ENCODE measurements around the gene GGA1.

DNA sequence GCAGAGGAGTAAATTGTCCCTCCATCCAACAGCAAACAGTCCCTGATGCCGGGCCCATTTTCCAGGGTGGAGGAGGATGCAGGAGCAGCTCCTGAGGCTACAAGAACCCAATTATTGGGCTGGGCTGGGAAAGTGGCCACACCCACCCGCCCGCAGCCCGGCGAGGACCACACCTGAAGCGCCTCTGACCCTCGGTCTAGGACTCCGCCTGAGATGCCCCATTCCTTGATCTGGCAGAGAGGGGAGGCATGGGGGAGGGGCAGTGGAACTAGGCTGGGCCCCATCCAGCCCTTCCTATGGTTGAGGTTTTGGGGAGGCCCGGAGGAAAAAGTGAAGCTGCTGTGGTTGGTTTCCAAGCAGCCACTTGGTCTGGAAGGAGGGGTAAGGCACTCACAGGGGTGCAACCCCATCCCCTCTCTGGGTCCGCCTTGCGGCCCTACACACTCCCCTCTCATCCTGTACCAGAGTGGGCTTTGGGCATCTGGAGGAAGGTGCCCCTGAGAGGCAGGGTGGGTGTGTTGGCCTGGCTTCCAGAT, 64.4 kb downstream of the GGA1 start:
- no peak for TF ChIP-seq CTCF (IDR thresholded peaks at IDR 0.05; ENCODE audit: low read depth, low read length)
- TF ChIP-seq POLR2A (IDR thresholded peaks at IDR 0.05; ENCODE audit: extremely low read depth, insufficient read length), result no peak
- TF ChIP-seq MYC (IDR thresholded peaks at IDR 0.05; ENCODE audit: low read depth, low read length), result no peak
- no peak for TF ChIP-seq MAX (IDR thresholded peaks at IDR 0.05; ENCODE audit: low read depth, low read length)
